Measurements from ENCODE around the gene NYAP1.
A peak's percentile ranks its signal among the peaks of the same experiment; 100 is the strongest.
"Not testable (repeated sequence)": the region's sequence is repeated elsewhere in the genome, so short reads cannot be mapped to it uniquely, and the experiment has no call there.

Gene NYAP1

GRCh38 chr7:100513212-100513810 is 29.6 kb downstream of the NYAP1 start:
- DNase-seq, result no peak

GRCh38 chr7:100515072-100515532 is 31.4 kb downstream of the NYAP1 start:
- DNase-seq, result no peak

GRCh38 chr7:100516135-100516812 is 32.5 kb downstream of the NYAP1 start:
- peak; percentile 34 for DNase-seq

- no peak for DNase-seq
These were observed 33.6 kb downstream of the NYAP1 start for GRCh38 chr7:100517305-100517704.

- DNase-seq, result no peak
These were observed 35.9 kb downstream of the NYAP1 start for GRCh38 chr7:100519580-100519979.

- DNase-seq, result no peak
These were observed 36.4 kb downstream of the NYAP1 start for GRCh38 chr7:100520138-100520537.

- no peak for DNase-seq
These were observed 37.3 kb downstream of the NYAP1 start for GRCh38 chr7:100521076-100521475.

GRCh38 chr7:100521909-100522593 is 38.3 kb downstream of the NYAP1 start:
- not testable (repeated sequence) for DNase-seq

- not testable (repeated sequence) for DNase-seq
These were observed 39.5 kb downstream of the NYAP1 start for GRCh38 chr7:100523192-100523591.

- DNase-seq, result not testable (repeated sequence)
These were observed 44.6 kb downstream of the NYAP1 start for GRCh38 chr7:100528108-100528866.

GRCh38 chr7:100532165-100533022 is 48.7 kb downstream of the NYAP1 start:
- no peak for DNase-seq

GRCh38 chr7:100535982-100536381 is 52.3 kb downstream of the NYAP1 start:
- not testable (repeated sequence) for DNase-seq

- not testable (repeated sequence) for DNase-seq
These were observed 53.0 kb downstream of the NYAP1 start for GRCh38 chr7:100536695-100537094.

- no peak for DNase-seq
These were observed 54.6 kb downstream of the NYAP1 start for GRCh38 chr7:100538348-100538653.

GRCh38 chr7:100538654-100539435 is 55.1 kb downstream of the NYAP1 start, which contains the start of gene AGFG2:
TSS of gene AGFG2 (plus strand) at chr7:100539203. CDS start at chr7:100539347, 144 bp downstream.
- DNase-seq, result peak; percentile 100

- no peak for DNase-seq
These were observed 55.8 kb downstream of the NYAP1 start for GRCh38 chr7:100539436-100540006.

- no peak for DNase-seq
These were observed 56.5 kb downstream of the NYAP1 start for GRCh38 chr7:100540073-100540723.

- not testable (repeated sequence) for DNase-seq
These were observed 57.6 kb downstream of the NYAP1 start for GRCh38 chr7:100541309-100541708.

GRCh38 chr7:100543586-100543985 is 59.9 kb downstream of the NYAP1 start:
- no peak for DNase-seq

GRCh38 chr7:100544386-100544785 is 60.7 kb downstream of the NYAP1 start:
- DNase-seq, result no peak
